ENCODE measurements around the gene SUMO4. TPM values are rescaled to one million over a fixed set of nuclear protein-coding genes. Genes with fewer than 3 reads are reported as not detected.

Gene SUMO4
- 9.6 and 10.5 TPM in 2 replicates for total RNA-seq

DNA sequence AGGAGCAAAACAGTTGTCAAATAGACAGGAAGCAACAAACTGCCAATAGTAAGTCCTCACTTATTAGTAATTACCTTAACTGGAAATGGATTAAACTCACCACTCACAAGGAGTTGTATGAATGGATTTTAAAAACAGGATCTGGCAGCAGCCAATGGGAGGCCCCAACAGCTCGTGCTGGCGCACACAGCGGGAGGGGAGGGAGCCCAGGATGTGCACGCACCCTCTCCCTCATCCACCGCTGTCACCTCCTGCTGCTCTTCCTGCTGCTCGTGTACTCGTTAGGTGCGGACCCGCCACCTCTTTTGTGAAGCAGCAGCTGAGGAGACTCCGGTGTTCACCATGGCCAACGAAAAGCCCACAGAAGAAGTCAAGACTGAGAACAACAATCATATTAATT, at the start of gene SUMO4:
Gene SUMO4, plus strand, starts transcription at position 213 of the 400 bp plus-strand sequence. Its CDS starts 130 bp downstream, at position 343.
- intact Hi-C loops (cut with micrococcal nuclease): no loop called here

GRCh38 chr6:149354009-149354408, 46.1 kb upstream of the SUMO4 start:
- intact Hi-C loops (cut with micrococcal nuclease): no loop called here

DNA sequence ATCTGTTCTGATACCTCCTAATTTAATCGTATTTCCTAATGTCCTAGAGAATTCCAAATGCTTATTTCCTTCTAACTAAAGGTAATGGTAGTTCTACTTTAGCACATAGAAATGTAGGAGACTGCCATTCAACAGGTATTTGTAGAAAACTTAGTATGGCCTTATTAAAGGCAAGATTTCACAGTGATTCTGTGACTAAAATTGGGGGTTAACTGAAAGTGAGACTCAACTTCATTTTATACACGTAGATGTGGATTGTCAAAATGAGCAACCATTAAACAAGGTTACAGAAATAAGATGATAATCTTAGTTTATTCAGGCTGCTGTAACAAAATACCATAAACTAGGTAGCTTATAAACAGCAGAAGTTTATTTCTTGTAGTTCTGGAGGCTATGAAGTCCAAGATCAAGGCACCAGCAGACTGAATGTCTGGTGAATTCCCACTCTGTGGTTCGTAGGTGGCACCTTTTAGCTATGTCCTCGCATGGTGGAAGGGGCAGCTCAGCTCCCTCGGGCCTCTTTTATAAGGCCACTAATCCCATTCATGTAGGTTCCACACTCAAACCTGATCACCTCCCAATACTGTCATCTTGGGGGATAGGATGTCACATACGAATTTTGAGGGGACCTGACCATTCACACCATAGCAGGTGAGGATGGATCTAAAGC, 43.8 kb upstream of the SUMO4 start:
- intact Hi-C loops (cut with micrococcal nuclease): no loop called here

GRCh38 chr6:149357726-149358538, 42.1 kb upstream of the SUMO4 start:
- intact Hi-C loops (cut with micrococcal nuclease): no loop called here

DNA sequence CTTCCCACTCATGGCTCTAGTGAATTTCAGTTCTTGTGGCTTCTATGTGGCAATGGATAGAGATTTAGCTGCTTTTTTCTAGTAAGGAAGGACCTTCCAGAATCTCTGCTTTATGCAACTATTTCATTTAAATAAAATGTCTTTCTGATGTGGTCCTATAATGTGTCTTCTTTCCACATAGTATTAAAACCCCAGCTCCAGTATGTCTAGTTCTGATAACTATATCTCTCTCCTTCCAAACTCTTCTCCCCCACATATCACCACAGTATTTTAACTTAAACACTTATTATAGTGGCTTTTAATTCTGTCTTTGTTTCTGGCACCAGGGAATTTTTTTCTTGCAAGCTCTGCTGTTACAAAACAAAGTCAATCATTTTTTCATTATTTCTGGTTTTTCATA, 40.6 kb upstream of the SUMO4 start:
- intact Hi-C loops (cut with micrococcal nuclease): no loop called here

GRCh38 chr6:149360536-149360935, 39.5 kb upstream of the SUMO4 start:
- intact Hi-C loops (cut with micrococcal nuclease): no loop called here

DNA sequence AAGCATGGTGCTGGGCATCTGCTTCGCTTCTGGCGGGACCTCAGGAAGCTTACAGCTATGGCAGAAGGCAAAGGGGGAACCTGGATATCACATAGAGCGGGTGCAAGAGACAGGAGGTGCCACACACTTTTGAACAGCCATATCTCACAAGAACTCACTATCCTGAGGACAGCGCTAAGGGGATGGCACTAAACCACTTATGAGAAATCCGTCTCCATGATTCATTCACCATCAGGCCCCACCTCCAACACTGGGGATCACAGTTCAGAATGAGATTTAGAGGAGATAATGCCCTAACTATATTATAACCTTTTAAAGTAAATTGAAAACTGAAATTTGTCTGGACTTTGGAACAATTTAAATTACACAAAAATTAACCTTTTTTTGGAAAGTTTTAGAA, 37.8 kb upstream of the SUMO4 start:
- intact Hi-C loops (cut with micrococcal nuclease): no loop called here

GRCh38 chr6:149363154-149363553, 36.9 kb upstream of the SUMO4 start:
- intact Hi-C loops (cut with micrococcal nuclease): no loop called here

GRCh38 chr6:149364557-149364956, 35.5 kb upstream of the SUMO4 start:
- intact Hi-C loops (cut with micrococcal nuclease): no loop called here

DNA sequence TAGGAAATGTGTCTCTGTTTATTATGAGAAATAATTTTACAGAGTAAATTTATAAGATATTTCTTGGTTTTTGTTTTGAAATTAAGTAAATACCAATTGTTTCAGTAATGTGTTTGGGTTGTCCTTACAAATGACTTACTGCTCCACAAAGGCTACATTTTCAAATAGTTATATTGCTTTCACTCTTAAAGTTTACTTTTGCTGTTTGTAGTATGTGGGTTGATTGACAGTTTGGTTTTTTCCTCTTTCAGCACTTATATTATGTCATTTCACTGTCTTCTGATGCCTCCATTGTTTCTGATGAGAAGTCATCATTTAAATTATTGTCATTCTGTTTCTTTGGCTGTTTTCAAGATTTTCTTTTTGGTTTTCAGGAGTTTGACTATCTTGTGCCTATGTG, 34.9 kb upstream of the SUMO4 start:
- intact Hi-C loops (cut with micrococcal nuclease): loop anchor here (5.0 kb wide), 4 partner anchors 33 to 133 kb away; partner anchors contain the start of gene TAB2

DNA sequence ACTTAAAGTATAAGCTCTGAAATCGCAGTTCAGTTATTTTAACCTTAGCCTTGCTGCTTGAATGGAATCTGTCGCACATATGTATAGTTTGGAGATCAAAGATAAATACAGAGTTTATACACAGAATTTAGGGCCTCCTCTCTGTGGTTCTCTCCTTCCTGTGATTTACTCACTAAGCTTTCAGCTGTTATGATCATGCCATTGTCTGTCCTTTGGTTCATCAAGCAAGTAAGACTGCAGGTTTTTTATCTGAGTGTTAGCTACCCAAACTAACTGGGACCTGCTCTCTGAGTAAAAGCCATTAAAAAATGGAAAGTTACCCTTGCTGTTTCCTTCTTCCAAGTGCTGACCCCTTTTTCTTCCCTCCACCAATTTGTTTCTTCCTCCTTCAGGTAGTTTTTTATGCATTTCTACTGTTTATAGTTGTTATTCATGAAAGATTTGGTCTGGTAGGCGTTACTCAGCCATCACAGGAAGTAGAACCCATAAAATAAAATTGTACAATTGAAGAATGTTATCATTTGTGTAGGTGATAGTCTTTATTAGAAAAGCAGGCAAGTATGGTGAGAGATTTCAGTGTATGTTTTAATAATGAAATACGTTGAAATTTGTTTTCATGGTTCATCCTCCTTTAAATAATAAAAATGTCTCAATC, 33.7 kb upstream of the SUMO4 start:
- intact Hi-C loops (cut with micrococcal nuclease): loop anchor here (5.0 kb wide), 4 partner anchors 34 to 134 kb away; partner anchors contain the start of gene TAB2

DNA sequence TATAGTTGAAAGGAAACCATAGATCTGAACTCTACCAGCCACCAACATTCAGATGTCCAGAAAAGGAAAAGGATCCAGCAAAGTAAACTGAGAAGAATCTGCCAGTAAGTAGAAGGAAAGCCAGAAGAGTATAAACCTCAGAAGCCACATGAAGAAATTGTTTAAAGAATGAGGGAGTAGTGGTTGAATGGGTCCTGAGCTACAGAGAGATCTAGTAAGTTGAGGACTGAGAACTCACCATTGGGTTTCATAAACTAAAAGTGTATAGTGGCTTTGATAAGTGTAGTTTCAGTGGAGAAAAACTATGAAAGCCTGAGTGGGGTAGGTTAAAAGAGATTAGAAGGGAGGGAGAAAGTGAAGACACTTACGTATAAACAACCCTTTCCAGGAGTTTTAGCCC, 32.0 kb upstream of the SUMO4 start:
- intact Hi-C loops (cut with micrococcal nuclease): loop anchor here (5.0 kb wide), 4 partner anchors 36 to 136 kb away; partner anchors contain the start of gene TAB2

DNA sequence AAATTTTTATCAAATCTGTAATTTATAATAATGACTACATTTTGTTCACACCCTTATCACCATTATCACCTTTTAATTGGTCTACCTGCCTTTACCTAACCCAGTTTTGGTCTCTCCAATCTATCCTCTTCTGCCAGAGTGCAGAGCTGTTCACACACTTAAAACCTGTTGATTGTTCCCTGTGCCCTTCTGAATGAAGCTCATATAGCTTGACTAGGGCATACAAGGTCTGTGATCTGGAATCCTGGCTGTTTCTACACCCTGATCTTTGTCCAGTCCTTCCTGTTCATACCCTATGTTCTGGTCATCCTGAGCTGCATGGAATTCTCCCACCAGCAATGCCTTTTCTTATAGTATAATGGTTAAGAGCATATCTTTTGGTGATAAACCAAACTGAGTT, 28.9 kb upstream of the SUMO4 start:
- intact Hi-C loops (cut with micrococcal nuclease): no loop called here

DNA sequence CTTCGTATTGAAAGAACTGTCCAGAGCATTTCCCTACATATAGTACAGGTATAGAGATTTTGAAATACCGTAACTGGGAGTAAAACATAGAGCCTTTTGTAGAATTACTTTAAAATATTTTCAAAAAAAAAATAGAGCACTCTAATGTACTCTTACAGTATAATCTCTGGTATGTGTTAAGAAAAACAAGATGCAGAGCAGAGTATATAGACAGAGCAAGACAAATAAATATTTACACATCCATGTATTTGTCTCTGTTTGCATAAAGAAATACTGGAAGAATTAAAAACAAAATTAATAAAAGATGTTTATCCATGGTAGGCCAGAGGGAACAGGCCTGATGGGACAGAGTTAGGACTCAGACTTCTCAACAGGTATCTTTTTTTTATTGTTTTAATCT, 28.0 kb upstream of the SUMO4 start:
- intact Hi-C loops (cut with micrococcal nuclease): no loop called here

DNA sequence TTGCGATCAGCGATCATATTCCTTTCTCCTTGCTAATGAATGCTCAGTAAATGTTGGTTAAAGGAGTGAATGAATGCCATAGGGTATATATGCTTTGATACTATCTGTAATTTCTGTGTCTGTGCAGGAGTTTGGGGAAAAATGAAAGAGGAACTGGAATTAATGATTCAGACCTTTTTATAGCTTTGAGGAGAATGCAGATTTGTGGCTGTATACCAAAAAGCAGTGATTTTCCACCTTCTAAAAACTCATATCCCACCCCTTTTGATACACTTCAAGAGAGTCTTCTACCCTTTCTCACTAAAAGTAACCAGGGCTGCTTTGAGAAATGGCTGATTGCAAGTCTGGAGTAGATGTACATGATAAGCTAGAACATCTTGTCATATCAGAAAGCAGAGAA, 26.6 kb upstream of the SUMO4 start:
- intact Hi-C loops (cut with micrococcal nuclease): no loop called here

DNA sequence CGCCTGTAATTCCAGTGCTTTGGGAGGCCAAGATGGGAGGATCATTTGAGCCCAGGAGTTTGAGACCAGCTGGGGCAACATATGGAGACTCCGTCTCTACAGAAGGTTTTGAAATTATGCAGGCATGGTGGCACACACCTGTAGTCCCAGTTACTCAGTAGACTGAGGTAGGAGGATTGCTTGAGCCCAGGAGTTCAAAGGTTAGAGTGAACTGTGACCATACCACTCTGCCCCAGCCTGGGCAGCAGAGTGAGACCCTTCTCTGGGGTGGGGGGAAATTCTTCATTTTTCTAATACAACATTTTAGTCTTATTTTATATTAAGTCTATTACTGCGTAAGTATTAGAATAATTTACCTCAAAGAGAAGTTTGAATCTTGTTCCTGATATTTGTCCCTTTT, 20.1 kb upstream of the SUMO4 start:
- intact Hi-C loops (cut with micrococcal nuclease): no loop called here

DNA sequence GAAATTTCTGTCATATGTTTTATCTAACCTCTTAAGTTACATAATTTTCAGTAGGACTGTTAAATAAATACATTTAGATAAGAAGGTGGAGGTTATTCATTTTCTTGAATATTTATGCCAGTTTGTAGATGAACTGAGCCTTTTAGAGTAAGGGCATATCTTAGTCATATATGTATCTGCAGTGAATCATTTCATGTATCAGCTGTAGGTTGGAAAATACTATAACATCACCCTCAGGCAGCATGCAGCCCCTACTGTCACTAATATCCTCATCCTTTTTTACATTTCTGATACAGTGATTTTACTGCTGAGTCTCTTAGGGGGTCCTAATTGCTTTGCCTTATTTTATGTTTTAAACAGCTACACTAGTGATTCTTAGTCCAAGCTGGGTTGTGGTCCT, 19.5 kb upstream of the SUMO4 start:
- intact Hi-C loops (cut with micrococcal nuclease): no loop called here

DNA sequence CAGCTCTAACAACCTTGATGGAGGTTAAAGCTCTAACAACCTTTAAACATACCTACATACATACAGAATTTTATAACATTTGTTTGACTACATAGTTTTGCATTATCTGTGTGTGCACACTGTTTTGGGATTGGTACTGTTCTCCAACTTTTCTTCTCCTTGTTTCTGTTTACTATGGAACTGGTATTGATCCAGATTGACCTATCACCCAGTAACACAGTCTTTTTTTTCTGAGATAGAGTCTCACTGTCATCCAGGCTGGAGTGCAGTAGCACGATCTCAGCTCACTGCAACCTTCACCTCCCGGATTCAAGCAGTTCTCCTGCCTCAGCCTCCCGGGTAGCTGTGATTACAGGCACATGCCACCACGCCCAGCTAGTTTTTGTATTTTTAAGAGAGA, 16.7 kb upstream of the SUMO4 start:
- intact Hi-C loops (cut with micrococcal nuclease): no loop called here

GRCh38 chr6:149384464-149384863, 15.6 kb upstream of the SUMO4 start:
- intact Hi-C loops (cut with micrococcal nuclease): no loop called here

- intact Hi-C loops (cut with micrococcal nuclease): loop anchor here (5.0 kb wide), 1 partner anchor 69 kb away; the partner anchor contains the start of gene TAB2
Observed at GRCh38 chr6:149385998-149386646, 13.9 kb upstream of the SUMO4 start.

- intact Hi-C loops (cut with micrococcal nuclease): loop anchor here (5.0 kb wide), 1 partner anchor 71 kb away; the partner anchor contains the start of gene TAB2
Observed at GRCh38 chr6:149387779-149388512, 12.1 kb upstream of the SUMO4 start.
